ENCODE measurements around the gene TCOF1.

The TCOF1 gene

GRCh38 chr5:150404941-150405816, 47.7 kb downstream of the TCOF1 start:
- peak; percentile 70 for FAIRE-seq
- no peak for DNase-seq (ENCODE audit: insufficient read length, low spot score)
- TF ChIP-seq TAF1 (IDR thresholded peaks at IDR 0.05; ENCODE audit: low read depth, low read length): no peak
- TF ChIP-seq POLR2AphosphoS5 (IDR thresholded peaks at IDR 0.05; ENCODE audit: low read depth, low read length): peak; percentile 99
- TF ChIP-seq POU2F2 (IDR thresholded peaks at IDR 0.05; ENCODE audit: low read depth, low read length): peak; percentile 88
- TF ChIP-seq SPI1 (IDR thresholded peaks at IDR 0.05; ENCODE audit: low read depth, low read length): no peak
- peak; percentile 97 for TF ChIP-seq POLR2A (IDR thresholded peaks at IDR 0.05; ENCODE audit: low read depth, low read length)
- no peak for TF ChIP-seq PAX5 (IDR thresholded peaks at IDR 0.05; ENCODE audit: insufficient read depth, low read length, severe bottlenecking)

DNA sequence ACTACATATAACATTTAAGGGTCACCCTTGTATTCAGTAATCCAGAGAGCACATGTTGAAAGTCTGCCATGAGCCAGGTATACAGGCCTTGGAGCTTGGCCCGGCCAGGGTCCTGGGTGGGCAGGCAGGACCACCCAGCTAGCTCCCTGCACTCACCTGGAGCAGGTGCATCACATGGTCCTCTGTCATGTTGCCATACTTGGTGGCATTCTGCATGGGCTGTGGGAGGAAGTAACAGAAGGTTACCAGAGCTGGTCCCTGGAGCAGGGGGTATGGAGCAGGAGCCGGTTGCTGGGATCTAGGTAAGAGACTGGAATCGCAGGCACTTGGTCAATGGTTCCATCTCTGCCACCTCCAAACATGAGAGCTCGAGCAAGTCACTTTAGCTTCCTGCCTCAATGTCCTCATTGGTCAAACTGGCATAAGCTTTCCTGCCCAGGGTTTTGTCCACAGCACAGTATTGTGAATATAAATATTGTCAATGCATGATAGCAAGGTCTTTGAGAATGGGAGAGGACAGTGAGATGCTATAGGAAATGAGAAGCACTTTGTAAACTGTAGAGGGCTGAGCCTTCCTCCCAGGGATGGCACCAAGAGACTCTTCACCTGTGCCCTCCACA, 48.7 kb downstream of the TCOF1 start:
- FAIRE-seq: peak; percentile 33
- TF ChIP-seq PAX5 (IDR thresholded peaks at IDR 0.05; ENCODE audit: insufficient read depth, low read length, severe bottlenecking) (no peak), POU2F2 (IDR thresholded peaks at IDR 0.05; ENCODE audit: low read depth, low read length) (peak; percentile 74; the same call in 1 of the 2 replicates), TAF1 (IDR thresholded peaks at IDR 0.05; ENCODE audit: low read depth, low read length) (no peak), POLR2AphosphoS5 (IDR thresholded peaks at IDR 0.05; ENCODE audit: low read depth, low read length) (peak; percentile 89), SPI1 (IDR thresholded peaks at IDR 0.05; ENCODE audit: low read depth, low read length) (no peak), POLR2A (IDR thresholded peaks at IDR 0.05; ENCODE audit: low read depth, low read length) (peak; percentile 64)

GRCh38 chr5:150406723-150407095, 49.2 kb downstream of the TCOF1 start:
- FAIRE-seq: no peak
- TF ChIP-seq POU2F2 (IDR thresholded peaks at IDR 0.05; ENCODE audit: low read depth, low read length) (no peak; the same call in 1 of the 2 replicates), POLR2AphosphoS5 (IDR thresholded peaks at IDR 0.05; ENCODE audit: low read depth, low read length) (peak; percentile 64; the same call in 1 of the 2 replicates)
- DNase-seq (ENCODE audit: insufficient read length, low spot score): no peak

More for the DNA sequence above, 48.7 kb downstream of the TCOF1 start:
- DNase-seq (ENCODE audit: insufficient read length, low spot score): no peak

DNA sequence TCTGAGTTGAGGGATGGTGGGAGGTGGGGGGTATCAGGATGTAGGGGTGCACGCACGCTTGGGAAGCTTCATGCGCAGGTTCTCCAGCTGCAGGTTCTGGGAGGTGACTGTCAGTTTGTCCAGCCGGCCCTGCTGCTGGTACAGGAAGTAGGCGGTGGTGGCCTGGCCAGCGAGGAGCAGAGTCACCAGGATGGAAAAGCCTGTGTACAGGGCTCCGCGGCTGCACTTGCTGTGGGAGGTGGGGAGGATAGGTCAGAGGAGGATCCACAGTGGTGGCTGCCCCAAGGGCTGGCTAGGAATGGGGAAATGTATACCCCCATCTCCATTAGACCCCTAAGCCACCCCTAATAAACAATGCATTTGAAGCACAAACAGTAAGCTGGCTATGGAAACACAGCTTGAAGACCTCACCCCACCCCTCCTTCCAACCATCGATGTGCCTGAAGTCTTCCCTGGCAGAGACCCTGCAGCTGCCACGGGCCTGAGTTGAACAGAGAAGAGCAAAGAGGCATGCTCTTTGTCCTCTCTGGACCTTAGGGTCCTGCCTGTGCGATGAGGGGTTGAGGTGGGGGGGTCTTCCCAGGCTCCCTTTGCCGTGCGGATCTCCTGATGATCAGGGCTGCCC, 49.7 kb downstream of the TCOF1 start:
- TF ChIP-seq POU2F2 (IDR thresholded peaks at IDR 0.05; ENCODE audit: low read depth, low read length) (peak; percentile 88), POLR2A (IDR thresholded peaks at IDR 0.05; ENCODE audit: low read depth, low read length) (peak; percentile 97), PAX5 (IDR thresholded peaks at IDR 0.05; ENCODE audit: insufficient read depth, low read length, severe bottlenecking) (peak; percentile 33), SPI1 (IDR thresholded peaks at IDR 0.05; ENCODE audit: low read depth, low read length) (no peak), TAF1 (IDR thresholded peaks at IDR 0.05; ENCODE audit: low read depth, low read length) (no peak), POLR2AphosphoS5 (IDR thresholded peaks at IDR 0.05; ENCODE audit: low read depth, low read length) (peak; percentile 98)
- DNase-seq (ENCODE audit: insufficient read length, low spot score): no peak
- FAIRE-seq: peak; percentile 79

GRCh38 chr5:150408231-150408943, 50.9 kb downstream of the TCOF1 start:
- peak; percentile 62 for FAIRE-seq
- TF ChIP-seq POU2F2 (IDR thresholded peaks at IDR 0.05; ENCODE audit: low read depth, low read length) (peak; percentile 80), POLR2AphosphoS5 (IDR thresholded peaks at IDR 0.05; ENCODE audit: low read depth, low read length) (peak; percentile 93), SPI1 (IDR thresholded peaks at IDR 0.05; ENCODE audit: low read depth, low read length) (no peak), PAX5 (IDR thresholded peaks at IDR 0.05; ENCODE audit: insufficient read depth, low read length, severe bottlenecking) (peak; percentile 17), TAF1 (IDR thresholded peaks at IDR 0.05; ENCODE audit: low read depth, low read length) (peak; percentile 48; the same call in 1 of the 2 replicates), POLR2A (IDR thresholded peaks at IDR 0.05; ENCODE audit: low read depth, low read length) (peak; percentile 92)

DNA sequence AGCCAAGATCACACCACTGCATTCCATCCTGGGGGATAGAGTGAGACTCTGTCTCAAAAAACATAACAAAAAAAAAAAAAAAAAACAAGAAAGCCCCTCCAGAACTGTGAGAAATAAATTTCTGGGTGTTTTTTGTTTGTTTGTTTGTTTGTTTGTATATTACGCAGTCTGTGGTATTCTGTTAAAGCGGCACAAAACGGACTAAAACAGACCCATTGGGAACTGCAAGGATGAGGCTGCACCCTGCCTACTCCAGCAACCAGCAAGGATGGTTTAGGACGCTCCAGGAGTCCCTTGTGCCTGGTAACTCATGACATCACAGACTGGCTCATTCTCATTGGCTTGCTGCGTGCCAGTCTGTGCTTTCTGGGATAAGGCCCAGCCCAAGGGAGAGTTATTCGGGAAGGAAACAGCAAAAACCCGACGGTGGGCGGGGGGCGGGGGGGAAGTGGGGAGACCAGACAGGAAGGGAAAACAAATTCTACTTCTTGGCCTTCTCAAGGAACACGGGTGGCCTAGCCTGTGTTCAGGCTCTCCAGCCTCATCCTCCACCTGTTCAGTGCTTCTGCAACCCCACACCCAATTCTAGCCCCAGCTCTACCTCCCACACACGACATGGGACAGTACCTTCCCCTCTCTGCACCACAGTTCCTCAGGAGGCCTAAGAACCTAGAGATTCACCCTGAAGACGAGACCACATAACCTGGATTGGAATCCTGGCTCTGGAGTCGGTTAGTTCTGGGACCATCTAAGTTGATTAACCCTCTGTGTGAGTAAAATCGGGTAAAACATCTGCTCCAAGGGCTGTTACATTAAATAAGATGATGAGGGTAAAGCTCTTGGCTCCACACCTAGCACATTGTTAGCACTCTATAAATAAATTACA, 52.4 kb downstream of the TCOF1 start:
- TF ChIP-seq POLR2AphosphoS5 (IDR thresholded peaks at IDR 0.05; ENCODE audit: low read depth, low read length): peak; percentile 99
- TF ChIP-seq SPI1 (IDR thresholded peaks at IDR 0.05; ENCODE audit: low read depth, low read length): 0 out of 2 replicates have a peak, but pooled peaks have one; percentile 23
- TF ChIP-seq PAX5 (IDR thresholded peaks at IDR 0.05; ENCODE audit: insufficient read depth, low read length, severe bottlenecking): no peak
- peak; percentile 28 for TF ChIP-seq TAF1 (IDR thresholded peaks at IDR 0.05; ENCODE audit: low read depth, low read length)
- peak; percentile 99 for TF ChIP-seq POLR2A (IDR thresholded peaks at IDR 0.05; ENCODE audit: low read depth, low read length)
- TF ChIP-seq POU2F2 (IDR thresholded peaks at IDR 0.05; ENCODE audit: low read depth, low read length): peak; percentile 88
- DNase-seq (ENCODE audit: insufficient read length, low spot score) (no peak), FAIRE-seq (peak; percentile 97)

More at GRCh38 chr5:150408231-150408943, 50.9 kb downstream of the TCOF1 start:
- DNase-seq (ENCODE audit: insufficient read length, low spot score): no peak

DNA sequence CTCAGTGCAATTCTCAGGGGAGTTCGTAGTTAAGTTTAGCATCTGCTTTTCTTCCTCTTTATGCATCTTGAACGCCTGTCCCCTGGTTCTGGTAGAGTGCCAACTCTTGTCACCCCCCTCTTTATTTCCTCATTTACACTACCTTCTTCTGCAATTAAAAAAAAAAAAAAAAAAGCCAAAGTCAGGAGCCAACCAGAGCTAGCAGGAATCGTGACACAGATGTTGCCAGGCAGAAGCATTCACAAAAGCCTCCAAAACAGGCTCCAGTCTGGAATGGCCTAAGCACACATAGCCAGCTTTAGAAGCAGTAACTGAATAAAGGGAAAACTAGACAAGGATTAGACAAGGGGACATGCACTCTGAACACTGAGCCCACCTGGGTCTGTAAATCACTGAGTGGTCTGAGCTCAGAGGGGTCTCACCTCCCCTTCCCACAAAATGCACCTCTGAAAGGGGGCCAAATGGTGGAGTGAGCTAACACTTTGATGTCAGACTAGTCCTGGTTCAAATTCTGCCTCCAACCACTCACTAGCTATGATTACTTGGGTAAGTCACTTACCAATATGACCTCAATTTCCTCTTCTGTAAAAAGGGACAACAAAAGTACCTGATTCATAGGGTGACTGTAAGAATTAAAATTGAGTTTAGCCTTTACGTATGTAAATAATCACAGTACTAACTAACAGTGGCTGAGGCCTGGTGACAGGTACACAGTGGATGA, 53.2 kb downstream of the TCOF1 start:
- TF ChIP-seq POU2F2 (IDR thresholded peaks at IDR 0.05; ENCODE audit: low read depth, low read length) (peak; percentile 94), TAF1 (IDR thresholded peaks at IDR 0.05; ENCODE audit: low read depth, low read length) (no peak; the same call in 1 of the 2 replicates), PAX5 (IDR thresholded peaks at IDR 0.05; ENCODE audit: insufficient read depth, low read length, severe bottlenecking) (peak; percentile 18), POLR2AphosphoS5 (IDR thresholded peaks at IDR 0.05; ENCODE audit: low read depth, low read length) (peak; percentile 93), POLR2A (IDR thresholded peaks at IDR 0.05; ENCODE audit: low read depth, low read length) (peak; percentile 95), SPI1 (IDR thresholded peaks at IDR 0.05; ENCODE audit: low read depth, low read length) (no peak)
- no peak for DNase-seq (ENCODE audit: insufficient read length, low spot score)
- FAIRE-seq: no peak

All from GM12891 (cell line).